Activated CD4-positive, alpha-beta memory T cell treated with anti-CD3 and anti-CD28 coated beads for 36 hours (primary cell): ENCODE results near the gene ZDHHC7. TPM values are rescaled to one million over a fixed set of nuclear protein-coding genes. Genes with fewer than 3 reads are reported as not detected.

Experiments
- CTCF ChIA-PET: fragments of 350-600 bp; sonication (Branson Sonifier 250); formaldehyde crosslinking; loops from one replicate; lab custom pipeline; 2021; ENCODE audit warnings: antibody characterized with exemption, inconsistent platforms; lab: Charles Lee
- POLR2A ChIA-PET: fragments of 350-600 bp; sonication (Branson Sonifier 250); formaldehyde crosslinking; loops from one replicate; lab custom pipeline; 2021; ENCODE audit warnings: antibody characterized with exemption; lab: Charles Lee
- DNase-seq: peaks from one replicate; pipeline ENCODE4 v3.0.0-alpha.2; 2020
- H3K27ac Mint-ChIP-seq: one replicate; pipeline ENCODE4 v1.8.0; 2021; ENCODE audit warnings: mixed read lengths
- H3K27me3 Mint-ChIP-seq: one replicate; pipeline ENCODE4 v1.8.0; 2021; ENCODE audit warnings: mixed read lengths
- H3K36me3 Mint-ChIP-seq: one replicate; pipeline ENCODE4 v1.8.0; 2021; ENCODE audit warnings: mixed read lengths
- H3K4me1 Mint-ChIP-seq: one replicate; pipeline ENCODE4 v1.8.0; 2021; ENCODE audit warnings: low read depth, mixed read lengths
- H3K4me3 Mint-ChIP-seq: one replicate; pipeline ENCODE4 v1.8.0; 2021; ENCODE audit warnings: mild to moderate bottlenecking, mixed read lengths
- H3K9me3 Mint-ChIP-seq: one replicate; pipeline ENCODE4 v1.8.0; 2021; ENCODE audit warnings: mixed read lengths
- intact Hi-C: fragments of 100-400 bp; cut with micrococcal nuclease; formaldehyde crosslinking; loops from one replicate; pipeline ENCODE4 v1.15.1; 2023
- total RNA-seq, 2 experiments: library from RNA; stranded (reverse); gene quantifications; one replicate each; pipeline ENCODE4 v1.2.3, GENCODE V29; 2021

The ZDHHC7 gene
- total RNA-seq, 2 experiments from 2014 or later: 23.5 to 25.1 TPM

DNA sequence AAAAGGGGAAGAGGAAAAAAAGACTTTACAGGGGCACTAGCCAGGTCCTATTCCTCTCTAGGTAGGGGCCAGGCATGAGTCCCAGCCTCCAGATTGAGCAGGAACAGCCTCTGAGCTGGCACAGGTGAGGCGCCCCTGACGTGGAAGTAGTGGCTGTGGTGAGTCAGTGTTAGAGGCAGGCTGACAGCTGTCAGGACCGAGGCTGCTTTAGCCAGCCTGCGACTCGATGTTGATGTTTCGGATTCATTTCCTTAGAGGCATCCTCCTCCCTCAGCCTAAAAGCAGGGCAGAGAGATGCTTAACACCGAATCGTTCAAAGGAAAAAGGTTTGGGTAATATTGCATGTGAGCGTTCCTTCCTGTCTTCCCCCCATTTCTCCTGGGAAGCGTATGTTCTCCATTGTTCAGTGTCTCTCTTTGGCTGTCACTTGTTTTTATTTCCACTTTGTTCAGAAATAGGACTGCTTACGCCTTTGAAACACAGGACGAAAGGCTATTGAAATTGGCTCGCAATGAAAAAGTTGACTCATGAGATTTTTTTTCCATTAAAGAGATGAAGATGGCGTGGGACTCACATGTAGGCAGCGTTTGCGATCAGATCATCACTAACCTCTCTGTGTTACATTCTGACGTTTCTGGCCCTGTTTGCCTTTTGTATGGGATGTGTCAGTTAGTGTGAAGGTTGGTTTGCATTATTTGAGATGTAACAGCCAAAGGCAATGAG lies 17.5 kb upstream of the ZDHHC7 start:
- POLR2A ChIA-PET: interaction anchor here (0.6 to 3.2 kb wide), 5 partner anchors 17 to 525 kb away, joined by 3 to 12 read pairs (median 4); partner anchors contain the start of gene ZDHHC7
- Mint-ChIP-seq H3K4me3 (peak overlapping the region; percentile 81), H3K36me3 (peaks cover 9% of the 10 kb centered on the region), H3K9me3 (no peaks in the 10 kb centered on the region), H3K4me1 (peaks cover 34% of the 10 kb centered on the region), H3K27me3 (no peaks in the 10 kb centered on the region), H3K27ac (peak overlapping the region; percentile 93)
- peak; percentile 91 for DNase-seq
- CTCF ChIA-PET: interaction anchor here (1.5 to 3.6 kb wide), 3 partner anchors 27 to 58 kb away, joined by 3 to 24 read pairs (median 14); no protein-coding TSS in a partner anchor
- intact Hi-C loops: loop anchor here (1.0 to 10.0 kb wide), 6 partner anchors 18 to 514 kb away; partner anchors contain the start of gene ZDHHC7

DNA sequence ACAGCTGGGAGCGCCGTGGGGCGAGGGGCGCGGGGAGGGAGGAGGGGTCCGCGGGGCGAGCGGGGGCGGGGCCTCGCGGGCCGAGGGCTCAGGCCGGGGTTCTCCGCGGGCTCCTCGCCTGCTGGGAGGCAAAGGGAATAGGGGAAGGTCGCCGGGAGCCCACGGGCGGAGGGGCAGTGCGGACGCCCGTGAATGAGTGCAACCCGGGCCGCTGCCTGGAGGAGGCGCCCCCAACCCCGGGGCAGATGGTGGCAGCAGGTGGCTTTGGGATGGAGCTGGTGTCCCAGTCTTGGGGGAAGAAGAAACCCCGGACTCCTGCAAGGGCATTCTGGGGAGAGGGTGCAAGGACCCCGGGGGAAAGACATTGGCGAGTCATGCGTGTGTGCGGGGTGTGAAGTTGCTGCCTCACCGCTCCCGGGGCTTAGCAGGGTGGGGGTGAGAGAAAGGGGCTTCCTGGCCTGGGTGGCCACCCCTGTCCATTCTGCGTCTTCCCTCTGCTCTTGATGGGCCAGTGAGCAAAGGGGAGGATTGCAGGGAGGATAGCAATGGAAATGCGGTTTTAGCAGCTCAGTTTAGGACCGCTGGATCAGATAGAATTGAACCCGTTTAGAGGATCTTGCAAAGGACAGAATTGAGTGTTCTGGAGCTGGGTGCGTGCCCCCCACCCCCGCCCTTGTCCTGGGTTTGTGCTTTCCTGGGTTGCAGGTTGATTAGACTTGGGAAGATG lies 16.8 kb upstream of the ZDHHC7 start:
- Mint-ChIP-seq H3K36me3 (peaks cover 9% of the 10 kb centered on the region), H3K4me1 (peaks cover 34% of the 10 kb centered on the region), H3K27ac (peak overlapping the region; percentile 93), H3K4me3 (peak overlapping the region; percentile 81), H3K9me3 (no peaks in the 10 kb centered on the region), H3K27me3 (no peaks in the 10 kb centered on the region)
- intact Hi-C loops: loop anchor here (10.0 kb wide), 2 partner anchors 373 to 513 kb away; no protein-coding TSS in a partner anchor
- peak; percentile 45 for DNase-seq
- ChIA-PET POLR2A (interaction anchor here (0.6 to 3.2 kb wide), 7 partner anchors 12 to 526 kb away, joined by 3 to 12 read pairs (median 4); partner anchors contain the start of gene ZDHHC7), CTCF (interaction anchor here (0.6 to 3.6 kb wide), 7 partner anchors 11 to 275 kb away, joined by 3 to 24 read pairs (median 5); partner anchors contain the start of gene ZDHHC7)

DNA sequence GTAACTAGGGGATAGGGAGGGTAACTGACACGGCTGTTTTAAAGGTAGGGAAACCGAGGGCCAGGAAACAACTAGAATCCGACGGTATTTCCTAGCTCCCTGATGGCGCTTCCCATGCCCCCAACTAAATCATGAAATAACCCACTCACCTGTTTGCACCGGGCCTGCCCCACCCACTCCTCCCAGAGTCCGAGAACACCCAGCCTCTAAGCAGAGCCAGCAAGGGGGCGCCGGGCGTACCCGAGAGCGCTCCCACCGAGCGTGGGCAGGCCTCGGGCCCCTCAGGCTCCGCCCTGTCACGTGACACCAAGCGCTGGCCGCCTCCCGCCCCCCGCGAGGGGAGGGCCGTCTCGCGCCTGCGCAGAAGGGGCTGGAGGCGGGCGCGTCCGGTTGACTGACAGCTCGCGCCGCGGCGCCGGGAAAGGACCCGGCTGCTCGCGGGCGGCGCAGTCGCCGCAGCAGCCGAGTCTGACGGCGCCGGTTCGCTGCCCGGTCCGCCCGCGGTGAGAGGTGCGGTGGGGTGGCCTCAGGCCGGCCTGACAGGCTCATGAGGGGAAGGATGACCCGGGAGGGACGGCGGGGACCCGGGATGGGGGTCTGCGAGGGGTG lies 16.1 kb upstream of the ZDHHC7 start, which contains the start of gene KIAA0513:
KIAA0513 (plus strand) TSS at position 447 of the 609 bp plus-strand sequence. CDS start 39,277 bp downstream, outside the sequence.
- intact Hi-C loops: loop anchor here (10.0 kb wide), 2 partner anchors 373 to 513 kb away; no protein-coding TSS in a partner anchor
- POLR2A ChIA-PET: interaction anchor here (0.6 to 3.2 kb wide), 6 partner anchors 11 to 526 kb away, joined by 3 to 12 read pairs (median 5); partner anchors contain the start of gene ZDHHC7
- H3K4me3 Mint-ChIP-seq: peak within 1 kb of the TSS; percentile 86

DNA sequence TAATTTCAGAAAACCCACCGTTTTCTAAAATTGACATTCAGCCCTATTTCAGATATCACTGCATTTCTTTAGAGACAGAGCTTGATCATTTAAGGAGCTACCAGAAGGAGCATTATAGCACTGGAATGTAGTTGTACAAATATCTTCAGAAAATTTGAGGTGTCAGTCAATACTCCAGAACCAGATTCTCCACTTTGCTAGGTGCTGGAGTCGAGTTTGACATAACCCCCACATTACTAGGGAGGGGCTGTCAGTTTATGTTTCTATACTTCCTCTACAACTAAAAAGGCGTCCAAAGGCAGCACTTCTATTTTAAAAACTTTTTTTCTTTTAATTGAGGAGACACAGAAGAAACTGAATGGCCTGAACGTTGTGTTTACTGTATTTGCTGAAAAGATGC lies 15.4 kb upstream of the ZDHHC7 start:
- Mint-ChIP-seq H3K4me3 (peak overlapping the region; percentile 86), H3K27me3 (no peaks in the 10 kb centered on the region), H3K4me1 (peaks cover 34% of the 10 kb centered on the region), H3K27ac (peak overlapping the region; percentile 64), H3K36me3 (peaks cover 5% of the 10 kb centered on the region), H3K9me3 (no peaks in the 10 kb centered on the region)
- intact Hi-C loops: loop anchor here (10.0 kb wide), 2 partner anchors 372 to 512 kb away; no protein-coding TSS in a partner anchor
- ChIA-PET CTCF (interaction anchor here (0.7 to 2.5 kb wide), 8 partner anchors 14 to 1071 kb away, joined by 3 to 24 read pairs (median 4); partner anchors contain the start of gene ZDHHC7), POLR2A (interaction anchor here (1.5 to 3.2 kb wide), 4 partner anchors 10 to 34 kb away, joined by 3 to 12 read pairs (median 8); partner anchors contain the start of gene ZDHHC7)
- DNase-seq: no peak

More for the DNA sequence above, 16.1 kb upstream of the ZDHHC7 start, which contains the start of gene KIAA0513:
- H3K9me3 Mint-ChIP-seq: no peaks in the 10 kb centered on the region
- peaks cover 34% of the 10 kb centered on the region for H3K4me1 Mint-ChIP-seq
- CTCF ChIA-PET: interaction anchor here (0.6 to 2.5 kb wide), 10 partner anchors 10 to 1072 kb away, joined by 3 to 24 read pairs (median 4); partner anchors contain the start of gene ZDHHC7
- DNase-seq: peak; percentile 96
- peak within 1 kb of the TSS; percentile 93 for H3K27ac Mint-ChIP-seq
- H3K36me3 Mint-ChIP-seq: peaks cover 9% of the 10 kb centered on the region
- H3K27me3 Mint-ChIP-seq: no peaks in the 10 kb centered on the region

DNA sequence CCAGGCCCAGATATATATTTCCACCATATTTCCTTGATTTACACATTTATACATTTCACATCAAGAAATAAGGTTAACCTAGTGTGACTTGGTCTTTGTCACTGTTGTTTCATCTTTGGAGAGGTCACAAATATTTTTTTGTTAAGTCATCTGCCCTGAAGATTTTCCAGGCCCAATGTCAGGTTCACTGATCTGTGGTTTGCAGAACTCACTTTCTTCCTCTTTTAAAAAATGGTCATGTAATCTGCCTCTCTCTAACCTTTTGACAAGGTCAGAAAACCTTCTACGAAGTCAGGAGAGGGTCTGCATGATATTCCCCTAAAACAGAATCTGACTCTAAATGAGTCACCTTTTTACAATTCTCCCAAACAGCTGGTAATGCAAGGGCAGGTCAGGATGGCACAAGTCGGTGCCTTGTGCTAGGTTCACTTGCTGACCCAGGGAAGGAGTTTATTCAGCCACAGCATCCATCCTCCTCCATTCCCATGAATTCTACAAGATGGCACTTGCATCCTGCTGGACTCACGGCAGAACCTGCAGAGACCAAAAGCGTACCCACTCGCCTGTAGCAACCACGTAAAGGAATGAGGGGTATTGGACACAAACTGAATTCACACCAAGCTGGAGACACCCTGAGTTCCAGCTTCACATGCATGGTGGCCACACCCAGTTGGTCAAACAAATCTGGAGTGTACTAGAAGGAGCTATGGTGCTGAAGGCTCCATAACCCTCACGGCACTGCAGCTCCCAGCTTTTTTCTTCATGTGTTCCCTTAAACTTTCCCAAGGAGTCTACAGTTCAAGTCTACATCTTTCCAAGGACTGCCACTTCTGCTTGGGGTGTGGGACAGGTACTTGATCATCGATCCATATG lies 14.7 kb upstream of the ZDHHC7 start:
- intact Hi-C loops: loop anchor here (10.0 kb wide), 2 partner anchors 371 to 511 kb away; no protein-coding TSS in a partner anchor
- Mint-ChIP-seq H3K27ac (no peak overlapping the region), H3K4me3 (peak overlapping the region; percentile 86), H3K36me3 (peaks cover 1% of the 10 kb centered on the region), H3K4me1 (peaks cover 30% of the 10 kb centered on the region), H3K9me3 (no peaks in the 10 kb centered on the region), H3K27me3 (no peaks in the 10 kb centered on the region)
- POLR2A ChIA-PET: interaction anchor here (3.2 kb wide), 1 partner anchor 30 kb away, joined by 12 read pairs; no protein-coding TSS in a partner anchor
- no peak for DNase-seq
- CTCF ChIA-PET: interaction anchor here (0.7 to 1.9 kb wide), 4 partner anchors 13 to 1071 kb away, joined by 3 to 18 read pairs (median 3); partner anchors contain the start of gene ZDHHC7

DNA sequence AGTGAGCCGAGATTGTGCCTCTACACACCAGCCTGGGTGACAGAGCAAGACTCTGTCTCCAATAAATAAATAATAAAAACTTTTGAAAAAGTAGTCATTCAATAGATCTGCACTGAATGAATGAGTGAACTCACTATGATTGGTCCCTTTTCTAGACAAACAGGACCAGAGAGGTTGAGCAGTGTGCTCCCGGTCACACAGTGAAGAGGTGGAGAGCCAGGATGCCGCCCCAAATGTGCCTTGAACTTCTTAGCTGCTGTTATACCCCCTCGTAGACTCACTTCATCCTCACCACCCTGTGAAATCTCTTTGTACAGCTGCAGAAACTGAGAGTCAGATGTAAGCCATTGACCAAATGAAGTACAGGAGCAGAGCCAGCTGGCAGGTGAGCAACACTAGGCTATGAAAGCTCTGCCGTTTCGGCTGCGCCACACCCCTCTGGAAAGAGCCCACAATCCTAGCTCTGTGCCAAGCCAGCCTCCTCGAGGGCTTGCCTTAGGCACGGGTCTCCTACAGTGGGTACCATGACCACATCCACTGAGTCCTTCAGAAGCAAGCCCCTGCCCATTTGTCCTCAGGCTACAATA lies 8.4 kb upstream of the ZDHHC7 start:
- no peaks in the 10 kb centered on the region for H3K9me3 Mint-ChIP-seq
- H3K4me1 Mint-ChIP-seq: peaks cover 15% of the 10 kb centered on the region
- intact Hi-C loops: loop anchor here (10.0 kb wide), 2 partner anchors 365 to 505 kb away; no protein-coding TSS in a partner anchor
- H3K4me3 Mint-ChIP-seq: no peak overlapping the region
- no peaks in the 10 kb centered on the region for H3K36me3 Mint-ChIP-seq
- POLR2A ChIA-PET: no interaction called here
- no peak for DNase-seq
- CTCF ChIA-PET: interaction anchor here (0.6 kb wide), 1 partner anchor 1062 kb away, joined by 3 read pairs; no protein-coding TSS in a partner anchor
- peaks cover 2% of the 10 kb centered on the region for H3K27me3 Mint-ChIP-seq
- no peak overlapping the region for H3K27ac Mint-ChIP-seq

DNA sequence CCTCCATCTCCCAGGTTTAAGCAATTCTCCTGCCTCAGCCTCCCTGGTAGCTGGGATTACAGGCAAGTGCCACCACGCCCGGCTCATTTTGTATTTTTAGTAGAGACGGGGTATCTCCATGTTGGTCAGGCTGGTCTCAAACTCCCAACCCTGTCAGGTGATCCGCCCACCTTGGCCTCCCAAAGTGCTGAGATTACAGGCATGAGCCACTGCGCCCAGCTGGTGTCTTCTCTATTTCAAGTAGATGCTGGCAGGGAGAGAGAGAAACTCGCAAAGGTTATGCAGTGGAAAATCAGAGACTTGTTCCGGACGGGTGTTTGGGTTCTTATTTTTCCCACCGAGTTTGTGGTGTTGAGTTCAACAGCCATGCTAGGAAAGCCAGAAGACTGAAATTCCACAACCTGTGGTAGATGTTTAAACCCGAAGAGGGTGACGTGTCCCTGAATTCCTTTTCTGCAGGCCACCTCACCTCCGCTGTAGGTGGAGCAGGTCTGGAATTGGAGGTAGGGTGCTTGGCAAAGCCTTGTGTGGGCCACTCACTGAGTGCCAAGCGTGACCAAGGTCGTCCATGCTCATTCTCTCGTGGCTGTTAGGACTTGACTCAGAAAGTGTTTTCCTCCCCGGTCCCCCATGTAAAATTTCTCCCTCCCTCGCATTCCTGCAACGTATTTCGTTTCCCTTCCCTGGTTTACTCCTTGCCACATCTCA lies 7.3 kb upstream of the ZDHHC7 start:
- no peak overlapping the region for H3K27ac Mint-ChIP-seq

DNA sequence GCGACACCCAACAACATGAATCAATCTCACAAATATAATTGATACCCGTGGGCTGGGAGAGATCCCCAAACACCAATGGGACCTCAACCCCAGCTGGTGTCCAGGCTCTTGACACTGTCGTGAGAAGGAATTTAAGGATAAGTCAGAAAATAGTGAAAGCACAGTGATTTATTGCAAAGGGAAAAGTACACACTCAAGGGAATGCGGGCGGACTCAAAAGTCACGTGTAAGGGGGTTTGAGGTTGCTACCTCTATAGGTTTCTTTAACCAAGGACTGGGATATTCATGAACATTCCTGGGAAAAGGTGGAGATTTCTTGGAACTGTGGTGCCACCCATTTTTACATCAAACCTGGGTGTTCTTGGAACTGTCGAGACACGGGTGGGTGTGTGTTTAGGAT lies 6.3 kb upstream of the ZDHHC7 start:
- Mint-ChIP-seq H3K9me3 (no peaks in the 10 kb centered on the region), H3K27ac (no peak overlapping the region), H3K36me3 (no peaks in the 10 kb centered on the region), H3K27me3 (peaks cover 2% of the 10 kb centered on the region), H3K4me3 (no peak overlapping the region), H3K4me1 (peaks cover 15% of the 10 kb centered on the region)
- ChIA-PET CTCF (interaction anchor here (0.9 kb wide), 1 partner anchor 10 kb away, joined by 3 read pairs; the partner anchor contains the start of gene KIAA0513), POLR2A (interaction anchor here (2.5 kb wide), 1 partner anchor 10 kb away, joined by 7 read pairs; the partner anchor contains the start of gene KIAA0513)
- no peak for DNase-seq
- intact Hi-C loops: no loop called here

More for the DNA sequence above, 7.3 kb upstream of the ZDHHC7 start:
- H3K9me3 Mint-ChIP-seq: no peaks in the 10 kb centered on the region
- ChIA-PET POLR2A (no interaction called here), CTCF (no interaction called here)
- peaks cover 2% of the 10 kb centered on the region for H3K27me3 Mint-ChIP-seq
- DNase-seq: no peak
- H3K4me1 Mint-ChIP-seq: peaks cover 15% of the 10 kb centered on the region
- H3K36me3 Mint-ChIP-seq: no peaks in the 10 kb centered on the region
- H3K4me3 Mint-ChIP-seq: no peak overlapping the region
- intact Hi-C loops: no loop called here

DNA sequence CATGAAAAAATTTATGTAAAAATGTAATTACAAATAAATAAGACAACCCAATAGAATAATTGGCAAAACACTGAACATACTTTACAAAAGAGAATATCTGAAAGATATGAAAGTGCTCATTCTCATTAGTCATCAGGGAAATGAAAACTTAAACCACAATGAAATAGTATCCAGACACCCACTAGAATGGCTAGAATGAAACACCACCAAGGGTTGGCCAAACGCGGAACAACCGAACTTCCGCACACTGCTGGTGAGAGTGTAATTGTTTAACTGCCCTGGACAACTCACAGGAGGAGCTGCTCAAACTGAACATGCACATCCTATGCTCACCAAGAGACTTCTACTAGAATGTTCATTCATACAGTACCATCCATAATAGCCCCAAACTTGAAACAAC lies 5.8 kb upstream of the ZDHHC7 start:
- intact Hi-C loops: no loop called here
- Mint-ChIP-seq H3K9me3 (no peaks in the 10 kb centered on the region), H3K27ac (no peak overlapping the region), H3K27me3 (peaks cover 2% of the 10 kb centered on the region), H3K4me3 (no peak overlapping the region), H3K4me1 (peaks cover 18% of the 10 kb centered on the region), H3K36me3 (no peaks in the 10 kb centered on the region)
- ChIA-PET POLR2A (interaction anchor here (2.5 kb wide), 1 partner anchor 10 kb away, joined by 7 read pairs; the partner anchor contains the start of gene KIAA0513), CTCF (interaction anchor here (0.9 kb wide), 1 partner anchor 11 kb away, joined by 3 read pairs; the partner anchor contains the start of gene KIAA0513)
- peak; percentile 54 for DNase-seq
